Adrenal gland (tissue), 12 donors: ENCODE measurements around the gene OSBPL7. TPM values are rescaled to one million over a fixed set of nuclear protein-coding genes. Genes with fewer than 3 reads are reported as not detected.
A peak's percentile ranks its signal among the peaks of the same experiment; 100 is the strongest.

Experiments used
- DNase-seq, 7 donors: peaks; one replicate each; pipeline ENCODE4 v3.0.0-alpha.2; 2019 to 2020
- H3K27ac ChIP-seq, 5 donors: fragments of 200-600 bp; sonication (generic) in 4 of 5; 1 replicate in 3 of 5; 2 replicates in 2 of 5; pipeline versions ENCODE4 v1.5.1 to v1.8.0; 2016 to 2020; ENCODE audit warnings: mild to moderate bottlenecking in 1 of 5
- H3K27me3 ChIP-seq: fragments of 200-600 bp; 2 replicates; pipeline ENCODE4 v1.8.0; 2021
- H3K36me3 ChIP-seq, 2 donors: fragments of 200-600 bp; replicated peaks in 1 of 2; 1 replicate in 1 of 2; 2 replicates in 1 of 2; pipeline versions ENCODE4 v1.5.1 to v1.8.0; 2018 to 2022
- H3K4me1 ChIP-seq, 2 donors: fragments of 200-600 bp; replicated peaks in 1 of 2; 1 replicate in 1 of 2; 2 replicates in 1 of 2; pipeline versions ENCODE4 v1.5.1 to v1.8.0; 2018 to 2021
- H3K4me3 ChIP-seq, 4 donors: fragments of 200-600 bp; sonication (generic) in 3 of 4; one replicate each; pipeline ENCODE4 v1.5.1; 2016 to 2018
- H3K9me3 ChIP-seq, 3 donors: fragments of 200-600 bp; sonication (generic) in 1 of 3; replicated peaks in 1 of 3; 1 replicate in 2 of 3; 2 replicates in 1 of 3; pipeline versions ENCODE4 v1.5.1 to v1.8.0; 2016 to 2021
- CTCF ChIP-seq, 6 experiments: fragments of 450-650 bp in 4 of 6; fragments of 200-600 bp in 2 of 6; sonication (generic) in 1 of 6; IDR thresholded peaks; 1 replicate in 5 of 6; 2 replicates in 1 of 6; pipeline versions ENCODE4 v1.5.1 to v1.8.0; 2016 to 2021; ENCODE audit warnings: antibody characterized with exemption in 6 of 6, mild to moderate bottlenecking in 2 of 6, moderate library complexity in 1 of 6
- POLR2A ChIP-seq, 2 donors: fragments of 450-650 bp; IDR thresholded peaks; one replicate each; pipeline ENCODE4 v1.6.1; 2017; ENCODE audit warnings: antibody characterized with exemption in 2 of 2, mild to moderate bottlenecking in 2 of 2, moderate library complexity in 1 of 2
- whole genome bisulfite sequencing, 4 donors: extraction: QIAGEN DNeasy Blood & Tissue Kit in 2 of 4; methylation state at CpG; one replicate each; pipeline versions ENCODE4 v1.1.5 to v1.1.7; 2013 to 2017; 5-methylcytosine and 5-hydroxymethylcytosine counted together
- intact Hi-C, 2 donors: fragments of 100-400 bp; cut with DNase I; formaldehyde crosslinking; loops; one replicate each; pipeline versions ENCODE4 v1.14.1 to v1.15.0; 2022 to 2023
- polyA plus RNA-seq, 3 donors: library from polyadenylated mRNA; stranded (reverse); fragments of 200-250 nt in 2 of 3; fragments of 350-450 nt in 1 of 3; fragmentation: Illumina TruSeq in 1 of 3; extraction: RNeasy Lipid Tissue Mini Kit (QIAGEN cat#74804) in 1 of 3; gene quantifications; one replicate each; pipeline ENCODE4 v1.2.3, GENCODE V29; 2013 to 2014
- total RNA-seq, 9 donors: library from RNA; depleted of rRNA in 4 of 9; stranded (reverse); fragments of >200 nt in 4 of 9; fragments of 120-200 nt in 1 of 9; fragmentation: NEBNext Ultra II Directional in 1 of 9; extraction: Animal tissue kit (Norgen Biotek cat#: 25700) in 1 of 9; gene quantifications; one replicate each; pipeline versions ENCODE4 v1.1.0 to v1.2.4, GENCODE V29; 2013 to 2023
- donor health status: healthy with polysubstance abuse.
- donor health status: Bipolar disorder and iron deficiency.
- donor health status: DM: yes; HTN: yes; CAD: no.
- donor health status: DM: no; HTN: no; CAD: no.
- donor health status: DM: no; HTN: no; CAD: no.
- donor health status: DM: yes; HTN: yes; CAD: no.

OSBPL7 gene
- total and polyA plus RNA-seq, 12 donors: 2.0 to 22.4 (median 6.6) TPM

GRCh38 chr17:47855737-47856136, 34.1 kb upstream of the OSBPL7 start:
- 22 to 53% (median 42%) methylated on average over 3 of the region's 3 CpGs for WGBS, 4 donors
- peaks cover 42% of the 10 kb centered on the region for H3K27me3 ChIP-seq

GRCh38 chr17:47853616-47854015, 32.0 kb upstream of the OSBPL7 start:
- Histone ChIP-seq H3K27me3 (peaks cover 42% of the 10 kb centered on the region), H3K4me3 (no peak overlapping the region), H3K9me3 (no peaks in the 10 kb centered on the region), H3K4me1 (peaks cover 8 to 12% of the 10 kb centered on the region in 2 donors), H3K36me3 (no peaks in the 10 kb centered on the region), H3K27ac (no peak overlapping the region)
- DNase-seq: no peak
- TF ChIP-seq CTCF (IDR thresholded peaks at IDR 0.05): no peak
- TF ChIP-seq POLR2A (IDR thresholded peaks at IDR 0.05): no peak
- intact Hi-C loops: no loop called here
- 32 to 55% (median 45%) methylated on average over 5 of the region's 5 CpGs for WGBS, 4 donors

More at GRCh38 chr17:47855737-47856136, 34.1 kb upstream of the OSBPL7 start:
- Histone ChIP-seq H3K4me3 (no peak overlapping the region), H3K4me1 (peaks cover 6 to 7% of the 10 kb centered on the region in 2 donors), H3K9me3 (no peaks in the 10 kb centered on the region), H3K36me3 (no peaks in the 10 kb centered on the region), H3K27ac (peak overlapping the region in 1 of 5 donors; percentile 16)
- TF ChIP-seq POLR2A (IDR thresholded peaks at IDR 0.05) (no peak), CTCF (IDR thresholded peaks at IDR 0.05) (no peak)
- intact Hi-C loops: no loop called here
- DNase-seq: peak in 2 of 7 donors; percentile 33 to 62

- intact Hi-C loops: no loop called here
Measured at GRCh38 chr17:47852113-47852949, 30.7 kb upstream of the OSBPL7 start.

GRCh38 chr17:47851764-47852112, 30.1 kb upstream of the OSBPL7 start:
- no peak for DNase-seq
- Histone ChIP-seq H3K4me1 (peaks cover 8 to 12% of the 10 kb centered on the region in 2 donors), H3K4me3 (no peak overlapping the region), H3K9me3 (no peaks in the 10 kb centered on the region), H3K27ac (no peak overlapping the region), H3K27me3 (peaks cover 53% of the 10 kb centered on the region), H3K36me3 (no peaks in the 10 kb centered on the region)
- TF ChIP-seq CTCF (IDR thresholded peaks at IDR 0.05) (no peak), POLR2A (IDR thresholded peaks at IDR 0.05) (no peak)
- intact Hi-C loops: no loop called here
- WGBS, 4 donors: 34 to 47% (median 41%) methylated on average over 8 to 11 of the region's 11 CpGs

More at GRCh38 chr17:47852113-47852949, 30.7 kb upstream of the OSBPL7 start:
- Histone ChIP-seq H3K27me3 (peaks cover 52% of the 10 kb centered on the region), H3K4me3 (no peak overlapping the region), H3K4me1 (peaks cover 8 to 12% of the 10 kb centered on the region in 2 donors), H3K27ac (no peak overlapping the region), H3K36me3 (no peaks in the 10 kb centered on the region), H3K9me3 (no peaks in the 10 kb centered on the region)
- no peak for DNase-seq
- 48 to 63% (median 52%) methylated on average over 32 of the region's 32 CpGs for WGBS, 4 donors
- TF ChIP-seq POLR2A (IDR thresholded peaks at IDR 0.05): no peak
- TF ChIP-seq CTCF (IDR thresholded peaks at IDR 0.05): no peak
